OCI-LY1 (cell line): Measurements from ENCODE around the gene AQP10.
"Not testable (repeated sequence)": the region's sequence is repeated elsewhere in the genome, so short reads cannot be mapped to it uniquely, and the experiment has no call there.

Source experiments
- H2AFZ ChIP-seq: fragments of 200-600 bp; sonication (generic), shearing (Covaris generic); 2 replicates; pipeline ENCODE4 v1.6.0; 2014; ENCODE audit warnings: antibody characterized with exemption, mild to moderate bottlenecking, low read length
- H3F3A ChIP-seq: fragments of 200-600 bp; sonication (generic), shearing (Covaris generic); 2 replicates; pipeline ENCODE4 v1.6.0; 2014; ENCODE audit warnings: mild to moderate bottlenecking, antibody characterized with exemption, low read length, moderate library complexity; ENCODE audit not compliant: insufficient read depth
- H3K27ac ChIP-seq: fragments of 200-600 bp; sonication (generic); 2 replicates; pipeline ENCODE4 v1.5.1; 2014; ENCODE audit warnings: low read length, mixed run types, mild to moderate bottlenecking, low read depth; ENCODE audit not compliant: poor library complexity, severe bottlenecking
- H3K27me3 ChIP-seq: fragments of 200-600 bp; sonication (generic); 2 replicates; pipeline ENCODE4 v1.6.0; 2014; ENCODE audit warnings: antibody characterized with exemption, mild to moderate bottlenecking, low read length, moderate library complexity; ENCODE audit not compliant: insufficient read depth
- H3K36me3 ChIP-seq: fragments of 200-600 bp; sonication (generic); 2 replicates; pipeline ENCODE4 v1.6.1; 2014; ENCODE audit warnings: mild to moderate bottlenecking, antibody characterized with exemption, low read length, moderate library complexity, mixed read lengths; ENCODE audit not compliant: insufficient read depth
- H3K4me1 ChIP-seq: fragments of 200-600 bp; sonication (generic); 2 replicates; pipeline ENCODE4 v1.5.1; 2014; ENCODE audit warnings: mild to moderate bottlenecking, low read length, moderate library complexity; ENCODE audit not compliant: insufficient read depth, severe bottlenecking
- H3K4me2 ChIP-seq: fragments of 200-600 bp; sonication (generic), shearing (Covaris generic); 2 replicates; pipeline ENCODE4 v1.6.1; 2014; ENCODE audit warnings: low read length
- H3K4me3 ChIP-seq: fragments of 200-600 bp; sonication (generic); 2 replicates; pipeline ENCODE4 v1.5.1; 2014; ENCODE audit warnings: low read length, low read depth, mild to moderate bottlenecking, mixed read lengths; ENCODE audit not compliant: poor library complexity, severe bottlenecking
- H3K79me2 ChIP-seq: fragments of 200-600 bp; shearing (Covaris generic); 2 replicates; pipeline ENCODE4 v1.6.1; 2016; ENCODE audit warnings: mixed run types, low read length, mixed read lengths; ENCODE audit not compliant: insufficient read depth
- H3K9ac ChIP-seq: fragments of 200-600 bp; sonication (generic), shearing (Covaris generic); 2 replicates; pipeline ENCODE4 v1.6.1; 2014; ENCODE audit warnings: mild to moderate bottlenecking, low read length, mixed read lengths
- H3K9me2 ChIP-seq: fragments of 200-600 bp; sonication (generic), shearing (Covaris generic); 2 replicates; pipeline ENCODE4 v1.6.1; 2014; ENCODE audit warnings: low read depth, mild to moderate bottlenecking, low read length, mixed read lengths
- H3K9me3 ChIP-seq: fragments of 200-600 bp; shearing (Covaris generic); 2 replicates; pipeline ENCODE4 v1.6.1; 2014; ENCODE audit warnings: low read length, mixed read lengths
- H4K20me1 ChIP-seq: fragments of 200-600 bp; sonication (generic), shearing (Covaris generic); 2 replicates; pipeline ENCODE4 v1.6.0; 2016; ENCODE audit warnings: mild to moderate bottlenecking, low read length; ENCODE audit not compliant: insufficient read depth
- CTCF ChIP-seq: fragments of 200-600 bp; sonication (generic), shearing (Covaris generic); IDR thresholded peaks from 2 replicates; pipeline ENCODE4 v1.5.1; 2017; ENCODE audit warnings: mild to moderate bottlenecking, antibody characterized with exemption, low read length, moderate library complexity, mixed read lengths
- EZH2 ChIP-seq: fragments of 200-600 bp; sonication (generic), shearing (Covaris generic); IDR thresholded peaks from 2 replicates; pipeline ENCODE4 v1.8.0; 2017; ENCODE audit warnings: borderline replicate concordance, mixed run types, mild to moderate bottlenecking, antibody characterized with exemption, low read length, moderate library complexity, mixed read lengths

AQP10 gene

GRCh38 chr1:154306151-154306550, 14.7 kb upstream of the AQP10 start:
- TF ChIP-seq EZH2 (no peak), CTCF (no peak)
- Histone ChIP-seq H3K9me3 (no peaks in the 10 kb centered on the region), H3K4me3 (no peak overlapping the region), H3K27ac (no peak overlapping the region), H4K20me1 (no peaks in the 10 kb centered on the region), H3K9ac (no peak overlapping the region), H3F3A (no peaks in the 10 kb centered on the region), H3K36me3 (no peaks in the 10 kb centered on the region), H3K9me2 (no peaks in the 10 kb centered on the region), H2AFZ (no peak overlapping the region), H3K4me1 (no peaks in the 10 kb centered on the region), H3K27me3 (peaks cover 5% of the 10 kb centered on the region; the same call in 1 of the 2 replicates), H3K4me2 (no peak overlapping the region), H3K79me2 (no peaks in the 10 kb centered on the region)

DNA sequence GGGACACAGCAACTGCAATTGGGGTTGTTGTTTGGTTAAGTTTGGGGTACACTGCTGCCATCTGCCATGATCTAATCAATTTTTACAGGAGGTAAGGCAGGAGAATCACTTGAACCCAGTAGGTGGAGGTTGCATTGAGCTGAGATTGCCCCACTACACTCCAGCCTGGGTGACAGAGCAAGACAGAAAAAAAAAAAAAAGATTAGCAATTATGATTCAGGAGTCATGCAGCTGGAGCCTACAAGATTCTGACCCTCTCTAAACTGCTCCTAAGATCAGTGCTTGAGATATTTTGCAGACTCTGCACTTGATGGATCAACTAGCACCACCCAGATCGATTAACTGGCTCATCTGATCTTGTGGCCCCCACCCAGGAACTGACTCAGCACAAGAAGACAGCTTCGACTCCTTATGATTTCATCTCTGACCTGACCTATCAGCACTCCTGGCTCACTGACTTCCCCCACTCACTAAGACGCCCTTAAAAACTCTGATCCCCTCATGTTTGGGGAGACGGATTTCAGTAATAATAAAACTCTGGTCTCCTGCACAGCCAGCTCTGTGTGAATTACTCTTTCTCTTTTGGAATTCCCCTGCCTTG, 13.1 kb upstream of the AQP10 start:
- not testable (repeated sequence) for H3K4me1 ChIP-seq

GRCh38 chr1:154309136-154309535, 11.8 kb upstream of the AQP10 start:
- not testable (repeated sequence) for H3F3A ChIP-seq, H4K20me1 ChIP-seq, H3K4me2 ChIP-seq, H3K79me2 ChIP-seq, H3K9me2 ChIP-seq, H3K4me1 ChIP-seq, H3K36me3 ChIP-seq, H2AFZ ChIP-seq, H3K9ac ChIP-seq, H3K4me3 ChIP-seq, H3K27ac ChIP-seq, H3K9me3 ChIP-seq, H3K27me3 ChIP-seq

More for the DNA sequence above, 13.1 kb upstream of the AQP10 start:
- H3K9me2 ChIP-seq, H3K79me2 ChIP-seq, H3K9ac ChIP-seq, H3K36me3 ChIP-seq, H3K27me3 ChIP-seq, H3K27ac ChIP-seq, H3K4me3 ChIP-seq, H3F3A ChIP-seq, H4K20me1 ChIP-seq, H3K9me3 ChIP-seq, H2AFZ ChIP-seq, H3K4me2 ChIP-seq: not testable (repeated sequence)

- H3K79me2 ChIP-seq, H3K27ac ChIP-seq, H3K9ac ChIP-seq, H2AFZ ChIP-seq, H3K9me3 ChIP-seq, H3K4me1 ChIP-seq, H4K20me1 ChIP-seq, H3K36me3 ChIP-seq, H3F3A ChIP-seq, H3K4me2 ChIP-seq, H3K9me2 ChIP-seq, H3K4me3 ChIP-seq, H3K27me3 ChIP-seq: not testable (repeated sequence)
These were observed 8.4 kb upstream of the AQP10 start for GRCh38 chr1:154312229-154313065.
